Activated CD8-positive, alpha-beta T cell treated with anti-CD3 and anti-CD28 coated beads, Interleukin-2, amount 10 ng/mL, durations not matched to agents 7 days and 5 days (primary cell): ENCODE results near the gene TNNI2. TPM values are rescaled to one million over a fixed set of nuclear protein-coding genes. Genes with fewer than 3 reads are reported as not detected.
"Not testable (repeated sequence)": the region's sequence is repeated elsewhere in the genome, so short reads cannot be mapped to it uniquely, and the experiment has no call there.

Experiments used
- ATAC-seq: fragments of 150-1000 bp; cut with Tn5 transposase; one replicate; pipeline ENCODE4 v1.10.0; 2021; ENCODE audit warnings: moderate library complexity
- CTCF ChIA-PET: fragments of 350-600 bp; sonication (Branson Sonifier 250); formaldehyde crosslinking; loops from one replicate; lab custom pipeline; 2021; ENCODE audit warnings: antibody characterized with exemption; lab: Charles Lee
- POLR2A ChIA-PET: fragments of 350-600 bp; sonication (Branson Sonifier 250); formaldehyde crosslinking; loops from one replicate; lab custom pipeline; 2021; ENCODE audit warnings: antibody characterized with exemption; lab: Charles Lee
- DNase-seq: peaks from one replicate; pipeline ENCODE4 v3.0.0-alpha.2; 2020
- H3K27ac Mint-ChIP-seq: one replicate; pipeline ENCODE4 v1.8.0; 2021; ENCODE audit warnings: mild to moderate bottlenecking, mixed read lengths
- H3K27me3 Mint-ChIP-seq: one replicate; pipeline ENCODE4 v1.8.0; 2021; ENCODE audit warnings: low read depth, mixed read lengths
- H3K36me3 Mint-ChIP-seq: one replicate; pipeline ENCODE4 v1.8.0; 2021; ENCODE audit warnings: low read depth, mixed read lengths
- H3K4me1 Mint-ChIP-seq: one replicate; pipeline ENCODE4 v1.8.0; 2021; ENCODE audit warnings: low read depth, mixed read lengths
- H3K4me3 Mint-ChIP-seq: one replicate; pipeline ENCODE4 v1.8.0; 2021; ENCODE audit warnings: mild to moderate bottlenecking, mixed read lengths
- H3K9me3 Mint-ChIP-seq: one replicate; pipeline ENCODE4 v1.8.0; 2022; ENCODE audit warnings: mixed read lengths; ENCODE audit not compliant: insufficient read depth
- total RNA-seq, 2 experiments: library from RNA; stranded (reverse); gene quantifications; one replicate each; pipeline ENCODE4 v1.2.3, GENCODE V29; 2021

Gene TNNI2
- total RNA-seq, 2 experiments from 2014 or later: 0.50 TPM; not detected in 1

DNA sequence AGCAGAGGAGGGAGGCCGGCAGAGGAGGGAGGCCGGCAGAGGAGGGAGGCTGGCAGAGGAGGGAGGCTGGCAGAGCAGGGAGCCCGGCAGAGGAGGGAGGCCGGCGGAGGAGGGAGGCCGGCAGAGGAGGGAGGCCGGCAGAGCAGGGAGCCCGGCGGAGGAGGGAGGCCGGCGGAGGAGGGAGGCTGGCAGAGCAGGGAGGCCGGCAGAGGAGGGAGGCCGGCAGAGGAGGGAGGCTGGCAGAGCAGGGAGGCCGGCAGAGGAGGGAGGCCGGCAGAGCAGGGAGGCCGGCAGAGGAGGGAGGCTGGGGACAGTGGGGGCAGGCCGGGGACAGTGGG lies 35.0 kb downstream of the TNNI2 start:
- POLR2A ChIA-PET, ATAC-seq, DNase-seq, H3K4me3 Mint-ChIP-seq, H3K27me3 Mint-ChIP-seq, H3K9me3 Mint-ChIP-seq, H3K27ac Mint-ChIP-seq: not testable (repeated sequence)
- H3K4me1 Mint-ChIP-seq: peaks cover 51% of the 10 kb centered on the region
- CTCF ChIA-PET: interaction anchor here (2.3 kb wide), 1 partner anchor 9 kb away, joined by 8 read pairs; no protein-coding TSS in a partner anchor
- peaks cover 16% of the 10 kb centered on the region for H3K36me3 Mint-ChIP-seq

DNA sequence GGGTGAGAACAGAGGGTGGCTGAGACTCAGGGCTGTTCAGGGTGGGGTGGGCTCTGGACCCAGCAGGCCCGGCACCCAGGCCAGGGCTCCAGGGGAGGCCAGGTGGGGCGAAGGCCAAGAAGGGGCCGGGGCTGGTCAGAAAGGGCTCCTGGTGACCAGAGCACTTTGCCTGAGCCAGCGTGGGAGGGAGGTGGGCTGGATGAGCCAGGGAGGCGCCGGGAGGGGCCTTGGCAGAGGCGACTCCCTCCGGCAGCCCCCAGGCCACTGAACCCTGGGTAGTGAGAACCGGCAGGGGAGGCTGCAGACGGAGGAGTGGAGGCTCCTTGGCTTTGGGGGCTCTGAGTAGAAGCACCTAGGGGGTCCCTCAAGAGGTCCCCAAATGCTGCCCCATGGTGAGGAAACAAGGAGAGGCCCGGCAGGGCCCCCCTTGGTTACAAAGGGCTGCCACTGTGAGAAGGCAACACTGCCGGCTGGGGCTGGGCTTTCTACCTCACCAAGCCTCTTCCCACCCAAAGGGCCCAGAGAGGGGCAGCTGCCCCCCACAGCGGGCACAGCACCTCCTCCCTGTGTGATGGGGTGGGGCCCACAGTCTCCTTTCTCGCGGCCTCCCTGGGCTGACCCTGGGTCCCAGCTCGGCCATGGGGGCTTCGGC lies 35.8 kb downstream of the TNNI2 start:
- ATAC-seq, H3K27me3 Mint-ChIP-seq, H3K4me3 Mint-ChIP-seq, H3K27ac Mint-ChIP-seq, POLR2A ChIA-PET, DNase-seq, H3K9me3 Mint-ChIP-seq: not testable (repeated sequence)
- Mint-ChIP-seq H3K4me1 (peaks cover 43% of the 10 kb centered on the region), H3K36me3 (peaks cover 12% of the 10 kb centered on the region)
- CTCF ChIA-PET: interaction anchor here (1.1 to 2.3 kb wide), 2 partner anchors 8 to 74 kb away, joined by 3 to 8 read pairs; no protein-coding TSS in a partner anchor

DNA sequence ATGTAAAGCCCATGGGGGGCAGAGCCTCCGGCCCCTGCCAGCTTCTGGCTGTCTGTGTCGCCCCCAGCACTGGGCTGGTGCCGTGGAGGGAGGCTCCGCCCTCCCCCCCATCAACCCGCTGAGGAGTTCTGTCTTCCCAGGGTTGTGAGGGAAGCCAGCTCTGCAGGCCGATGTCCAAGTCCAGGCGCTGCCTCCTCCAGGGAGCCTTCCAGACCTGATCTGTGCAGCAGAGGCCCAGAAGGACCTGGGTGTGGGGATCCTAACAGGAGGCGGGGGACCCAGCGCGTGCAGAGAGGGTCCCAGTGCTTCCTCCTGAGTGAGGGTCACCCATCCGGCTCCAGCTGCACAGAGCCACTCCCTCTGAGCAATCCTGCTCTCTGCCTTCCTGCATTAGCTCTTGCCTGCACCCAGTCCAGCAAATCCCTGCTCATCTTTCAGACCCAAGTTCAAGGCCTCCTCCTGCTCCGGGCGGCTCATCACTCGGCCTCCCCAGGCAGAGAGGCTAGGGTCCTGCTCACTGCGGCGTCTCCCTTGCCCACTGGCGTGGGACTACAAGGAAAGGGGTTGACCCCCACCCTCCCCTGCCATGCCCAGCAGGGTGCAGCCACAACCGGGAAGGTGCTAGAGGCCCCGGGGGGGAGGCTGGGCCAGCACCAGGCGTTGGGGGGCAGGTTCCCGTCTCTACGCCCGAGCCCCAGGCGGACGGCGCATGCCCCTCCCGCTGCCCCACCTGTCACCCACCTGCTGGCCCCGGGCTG lies 36.5 kb downstream of the TNNI2 start:
- peaks cover 8% of the 10 kb centered on the region for H3K36me3 Mint-ChIP-seq
- ChIA-PET POLR2A (no interaction called here), CTCF (interaction anchor here (1.1 to 1.3 kb wide), 2 partner anchors 74 to 236 kb away, joined by 3 read pairs; no protein-coding TSS in a partner anchor)
- H3K27me3 Mint-ChIP-seq: no peaks in the 10 kb centered on the region
- H3K4me1 Mint-ChIP-seq: peaks cover 39% of the 10 kb centered on the region
- no peak overlapping the region for H3K4me3 Mint-ChIP-seq
- ATAC-seq (no peak), DNase-seq (no peak)
- no peak overlapping the region for H3K27ac Mint-ChIP-seq
- no peaks in the 10 kb centered on the region for H3K9me3 Mint-ChIP-seq

DNA sequence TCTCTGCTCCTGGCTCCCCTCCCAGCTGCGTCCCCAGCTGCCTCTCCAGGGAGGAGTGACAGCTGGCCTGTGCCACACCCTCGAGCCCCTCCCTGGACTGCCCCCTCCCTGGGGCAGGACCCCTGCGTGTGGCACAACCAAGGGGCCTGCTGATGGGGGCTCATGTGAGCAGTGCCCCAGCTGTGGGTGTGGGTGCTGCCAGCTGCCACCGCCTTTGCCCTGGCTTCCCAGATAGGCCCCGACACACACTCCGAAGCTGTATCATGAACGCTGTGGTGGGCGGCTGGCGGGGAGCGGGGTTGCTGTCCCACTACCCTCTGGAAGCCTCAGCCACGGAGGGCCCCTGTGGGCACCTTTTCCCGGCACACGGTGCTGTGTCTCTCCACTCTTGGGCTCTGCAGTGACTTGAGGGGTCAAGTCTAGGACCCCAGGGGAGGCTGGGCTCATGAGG lies 37.1 kb downstream of the TNNI2 start:
- POLR2A ChIA-PET: interaction anchor here (1.0 kb wide), 1 partner anchor 13 kb away, joined by 3 read pairs; no protein-coding TSS in a partner anchor
- not testable (repeated sequence) for H3K27ac Mint-ChIP-seq, DNase-seq, H3K4me3 Mint-ChIP-seq, ATAC-seq, H3K36me3 Mint-ChIP-seq, H3K9me3 Mint-ChIP-seq, H3K27me3 Mint-ChIP-seq
- CTCF ChIA-PET: interaction anchor here (0.7 to 1.4 kb wide), 5 partner anchors 12 to 237 kb away, joined by 3 to 4 read pairs (median 3); no protein-coding TSS in a partner anchor
- peaks cover 33% of the 10 kb centered on the region for H3K4me1 Mint-ChIP-seq

DNA sequence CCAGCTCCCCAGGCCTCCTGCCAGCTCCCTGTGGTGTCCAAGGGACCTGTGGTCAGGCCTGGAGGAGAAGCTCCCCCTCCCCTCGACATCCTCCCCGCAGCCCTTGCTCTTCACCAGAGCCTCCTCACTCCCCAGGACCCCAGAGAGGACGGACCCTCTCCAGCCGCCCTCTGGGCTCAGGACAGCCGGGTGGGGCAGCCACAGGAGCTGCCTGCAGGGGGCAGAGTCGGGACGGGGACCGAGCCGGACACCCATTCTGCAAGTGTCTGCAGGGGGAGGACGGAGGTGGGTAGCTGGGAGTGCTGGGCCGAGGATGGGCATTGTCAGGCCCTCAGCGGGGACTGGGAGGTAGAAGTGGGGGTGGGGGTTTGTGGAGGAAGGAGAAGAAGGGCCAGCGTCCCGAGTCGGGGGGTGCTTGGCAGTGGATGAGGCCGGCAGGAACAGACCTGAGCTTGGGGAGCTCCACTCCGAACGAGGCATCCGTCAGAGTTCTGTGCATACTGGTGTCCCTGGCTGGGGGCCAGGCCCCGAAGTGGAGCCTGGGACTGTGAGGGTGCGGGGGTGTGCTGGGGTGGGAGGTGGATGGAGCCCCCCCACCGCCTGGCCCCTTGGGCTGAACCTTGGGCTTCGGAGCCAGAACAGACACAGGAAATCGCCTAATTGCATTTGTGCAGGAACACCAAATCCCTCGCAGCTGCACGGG lies 37.7 kb downstream of the TNNI2 start:
- no peak for ATAC-seq
- POLR2A ChIA-PET: interaction anchor here (0.6 to 1.0 kb wide), 2 partner anchors 12 to 1128 kb away, joined by 3 to 4 read pairs; no protein-coding TSS in a partner anchor
- Mint-ChIP-seq H3K27ac (no peak overlapping the region), H3K36me3 (no peaks in the 10 kb centered on the region), H3K4me1 (peaks cover 28% of the 10 kb centered on the region), H3K27me3 (no peaks in the 10 kb centered on the region), H3K9me3 (no peaks in the 10 kb centered on the region), H3K4me3 (no peak overlapping the region)
- CTCF ChIA-PET: interaction anchor here (0.7 to 1.4 kb wide), 5 partner anchors 11 to 237 kb away, joined by 3 to 4 read pairs (median 3); no protein-coding TSS in a partner anchor
- no peak for DNase-seq

DNA sequence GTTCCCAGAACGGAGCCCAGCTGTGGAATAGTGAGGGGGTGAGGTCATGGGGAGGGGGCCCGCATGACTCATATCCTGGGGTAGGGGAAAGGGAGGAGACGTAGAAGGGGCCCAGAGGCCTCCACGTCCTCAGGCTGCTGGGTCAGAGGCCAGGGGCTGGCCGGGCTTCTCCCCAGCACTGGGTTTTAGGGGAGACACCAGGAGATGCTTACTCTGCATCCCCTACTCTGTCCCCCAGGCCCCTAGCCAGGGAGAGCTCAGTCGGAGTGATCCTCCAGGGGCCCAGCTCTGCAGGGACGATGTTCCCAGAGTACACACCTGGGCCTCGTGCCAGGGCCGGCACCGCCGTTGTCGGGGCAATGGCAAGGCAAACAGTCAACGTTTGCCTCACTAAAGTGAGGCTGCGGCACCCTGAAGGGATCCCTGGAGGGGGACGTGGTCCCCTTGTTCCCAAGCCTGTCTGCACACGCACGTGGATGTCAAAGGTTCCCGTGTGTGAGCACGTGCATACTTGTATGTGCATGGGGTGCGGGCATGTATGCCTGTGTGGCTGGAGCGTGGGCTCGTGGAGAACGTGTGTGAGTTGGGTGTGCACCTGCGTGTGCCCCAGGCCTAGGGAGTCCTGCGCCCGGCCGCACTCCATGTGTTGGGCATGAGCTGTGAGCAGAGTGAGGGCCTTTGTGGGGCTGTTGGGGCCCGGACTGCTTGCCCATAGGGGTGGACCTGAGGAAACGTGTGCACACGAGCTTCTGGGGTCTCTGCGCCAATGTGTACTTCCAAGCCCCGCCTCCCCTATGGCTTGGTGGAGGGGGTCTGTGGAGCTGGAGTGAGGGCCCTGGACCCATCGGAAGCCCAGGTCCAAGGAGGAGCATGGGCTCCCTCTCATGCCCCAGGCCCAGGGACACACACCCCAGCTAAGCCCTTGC lies 38.7 kb downstream of the TNNI2 start:
- Mint-ChIP-seq H3K27ac (no peak overlapping the region), H3K36me3 (no peaks in the 10 kb centered on the region), H3K27me3 (no peaks in the 10 kb centered on the region), H3K4me3 (no peak overlapping the region), H3K4me1 (peaks cover 24% of the 10 kb centered on the region), H3K9me3 (no peaks in the 10 kb centered on the region)
- CTCF ChIA-PET: interaction anchor here (1.2 to 1.4 kb wide), 2 partner anchors 10 to 124 kb away, joined by 3 to 4 read pairs; no protein-coding TSS in a partner anchor
- DNase-seq (no peak), ATAC-seq (no peak)
- POLR2A ChIA-PET: no interaction called here

DNA sequence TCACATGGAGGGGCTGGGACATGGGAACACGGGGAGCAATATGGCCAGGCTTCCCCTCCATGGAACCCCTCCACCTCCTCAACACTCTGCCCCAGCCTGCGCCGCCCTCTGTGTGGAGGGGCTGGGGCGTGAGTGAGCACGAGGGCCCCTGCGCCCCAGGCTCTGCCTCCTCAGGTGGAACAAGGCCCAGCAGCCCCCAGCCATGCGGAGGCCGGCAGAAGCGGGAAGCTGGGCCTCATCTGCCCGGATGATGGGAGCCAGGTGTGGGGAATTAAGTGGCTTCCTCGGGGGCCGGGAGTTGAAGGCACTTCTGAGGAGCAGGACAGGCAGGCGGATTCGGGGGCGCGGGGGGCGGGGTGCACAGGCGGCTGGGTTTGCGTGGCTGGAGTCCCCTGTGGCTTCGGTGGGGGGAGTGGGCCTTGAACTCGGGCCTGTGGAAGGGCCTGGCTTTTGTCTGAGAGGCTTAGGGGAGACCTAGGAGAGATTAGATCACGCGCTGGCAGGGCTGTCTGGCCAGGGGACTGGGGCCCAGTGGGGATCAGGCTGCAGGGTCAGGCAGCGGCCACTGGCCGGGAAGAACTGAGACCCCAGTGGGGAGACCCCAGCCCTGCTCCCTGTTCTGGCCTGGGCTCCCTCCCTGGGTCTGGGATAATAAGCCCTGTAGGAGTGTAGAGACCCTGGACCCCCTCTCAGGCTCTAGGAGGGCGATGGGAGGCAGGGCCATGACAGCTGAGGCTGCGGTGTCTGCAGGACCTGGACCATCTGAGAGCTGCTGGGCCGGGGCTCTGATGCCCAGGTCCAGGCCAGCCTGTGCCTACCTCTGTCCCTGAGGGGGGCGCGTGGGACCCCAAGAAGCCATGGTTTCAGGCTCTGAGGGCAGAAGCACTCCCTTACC lies 39.6 kb downstream of the TNNI2 start:
- Mint-ChIP-seq H3K4me1 (peaks cover 21% of the 10 kb centered on the region), H3K27me3 (no peaks in the 10 kb centered on the region), H3K4me3 (no peak overlapping the region), H3K9me3 (no peaks in the 10 kb centered on the region), H3K27ac (no peak overlapping the region), H3K36me3 (no peaks in the 10 kb centered on the region)
- CTCF ChIA-PET: no interaction called here
- DNase-seq: no peak
- no peak for ATAC-seq
- POLR2A ChIA-PET: interaction anchor here (0.9 kb wide), 1 partner anchor 44 kb away, joined by 3 read pairs; no protein-coding TSS in a partner anchor

DNA sequence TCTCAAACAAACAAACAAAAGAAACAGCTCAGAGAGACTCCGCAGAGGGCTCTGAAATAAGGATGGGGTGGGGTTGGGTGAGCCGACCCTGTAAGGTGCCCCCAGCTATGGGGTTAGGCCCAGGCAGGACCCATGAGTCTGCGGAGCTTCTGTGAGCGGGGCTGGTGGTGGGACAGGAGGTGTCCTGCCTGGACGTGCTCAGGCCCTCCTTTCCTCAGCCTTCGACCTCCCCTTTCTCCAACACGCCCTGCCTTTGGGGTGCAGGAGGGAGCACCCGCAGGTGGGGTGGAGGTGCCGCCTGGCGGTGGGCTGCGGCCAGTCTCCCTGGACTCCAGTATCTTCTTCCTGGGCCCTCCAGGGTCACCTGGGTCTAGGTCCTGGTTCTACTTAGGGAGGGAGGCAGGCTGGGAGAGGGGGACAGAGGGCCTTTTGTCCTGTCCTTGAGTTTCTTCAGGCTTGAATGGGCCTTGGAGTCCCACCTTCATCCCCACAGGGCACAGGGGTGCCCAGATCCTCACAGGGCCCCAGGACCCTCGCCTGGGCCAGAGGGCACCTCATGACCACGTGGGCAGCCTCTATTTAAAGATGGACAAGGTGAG lies 40.7 kb downstream of the TNNI2 start:
- Mint-ChIP-seq H3K9me3 (no peaks in the 10 kb centered on the region), H3K4me3 (no peak overlapping the region), H3K36me3 (no peaks in the 10 kb centered on the region), H3K27me3 (no peaks in the 10 kb centered on the region), H3K27ac (no peak overlapping the region), H3K4me1 (peaks cover 20% of the 10 kb centered on the region)
- no peak for DNase-seq
- CTCF ChIA-PET: no interaction called here
- POLR2A ChIA-PET: interaction anchor here (0.9 kb wide), 1 partner anchor 43 kb away, joined by 3 read pairs; no protein-coding TSS in a partner anchor
- ATAC-seq: no peak

DNA sequence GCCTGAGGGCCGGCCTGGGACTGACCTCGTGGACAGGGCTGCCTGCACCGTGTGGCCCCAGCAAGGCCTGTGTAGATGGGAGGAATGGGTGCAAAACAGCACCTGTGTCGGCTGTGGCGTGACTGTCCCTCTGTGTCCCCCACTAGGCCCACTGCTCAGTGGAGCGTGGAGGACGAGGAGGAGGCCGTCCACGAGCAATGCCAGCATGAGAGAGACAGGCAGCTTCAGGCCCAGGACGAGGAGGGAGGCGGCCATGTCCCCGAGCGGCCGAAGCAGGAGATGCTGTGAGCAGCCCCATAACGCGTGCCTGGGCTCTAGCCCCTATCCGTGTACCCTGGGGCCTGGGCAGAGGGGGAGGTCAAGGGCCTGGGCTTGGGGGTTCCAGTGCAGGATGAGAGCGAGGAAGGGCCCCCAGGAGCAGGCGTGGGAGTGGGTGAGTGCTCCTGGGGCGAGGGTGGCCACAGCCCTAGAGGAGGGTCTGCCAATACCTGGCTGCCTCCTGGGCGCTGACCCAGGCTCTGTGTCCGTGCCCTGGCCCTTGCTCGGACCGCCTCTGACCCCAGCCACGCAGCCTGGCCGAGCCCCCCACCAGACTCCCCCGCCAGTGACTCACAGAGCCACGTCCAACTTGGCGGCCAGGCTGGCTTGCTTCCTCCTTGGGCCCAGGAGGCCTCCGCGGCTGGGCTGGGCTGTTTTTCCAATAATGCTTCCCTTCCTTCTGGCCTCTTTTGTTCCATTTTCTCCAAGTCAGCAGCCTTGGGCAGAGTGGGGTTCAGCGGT lies 41.4 kb downstream of the TNNI2 start:
- H3K27me3 Mint-ChIP-seq: no peaks in the 10 kb centered on the region
- DNase-seq (no peak), ATAC-seq (no peak)
- ChIA-PET CTCF (no interaction called here), POLR2A (interaction anchor here (0.6 kb wide), 1 partner anchor 111 kb away, joined by 5 read pairs; no protein-coding TSS in a partner anchor)
- no peak overlapping the region for H3K27ac Mint-ChIP-seq
- H3K4me1 Mint-ChIP-seq: peaks cover 19% of the 10 kb centered on the region
- no peaks in the 10 kb centered on the region for H3K36me3 Mint-ChIP-seq
- H3K4me3 Mint-ChIP-seq: no peak overlapping the region
- H3K9me3 Mint-ChIP-seq: no peaks in the 10 kb centered on the region
